Left hindlimb (tissue), 1 donor: ENCODE data around the gene PDK1.

ENCODE experiments used
- DNase-seq: peaks from one replicate; pipeline ENCODE4 v3.0.0-alpha.2; 2018

Gene PDK1

DNA sequence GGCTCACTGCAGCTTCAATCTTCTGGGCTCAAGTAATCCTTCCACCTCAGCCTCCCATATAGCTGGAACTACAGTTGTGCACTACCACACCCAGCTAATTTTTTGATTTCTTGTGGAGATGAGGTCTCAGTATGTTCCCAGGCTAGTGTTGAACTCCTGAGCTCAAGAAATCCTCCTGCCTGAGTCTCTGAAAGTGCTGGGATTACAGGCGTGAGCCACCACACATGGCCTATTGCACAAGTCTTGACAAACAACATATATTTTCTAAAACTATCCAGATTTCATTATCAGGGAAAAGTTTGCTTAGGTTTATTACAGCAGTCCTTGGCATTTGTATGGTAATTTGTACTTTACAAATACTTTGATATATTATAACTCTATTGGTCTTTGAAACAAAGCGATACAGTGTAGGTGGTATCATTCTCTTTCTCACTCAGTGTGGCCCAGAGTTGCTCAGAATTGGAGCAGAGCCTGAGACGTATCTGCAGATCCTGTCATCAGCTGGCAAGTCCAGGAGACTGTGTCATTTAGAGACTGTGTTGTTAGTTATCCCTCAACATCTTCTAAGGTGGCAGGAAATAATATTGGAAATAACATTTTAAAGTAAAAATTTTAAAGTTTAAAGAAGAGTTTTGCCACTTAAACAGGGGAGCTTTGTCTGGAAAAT, 41.4 kb downstream of the PDK1 start:
- no peak for DNase-seq

- DNase-seq = no peak
Measured at GRCh38 chr2:172599947-172600346, 44.1 kb downstream of the PDK1 start.

DNA sequence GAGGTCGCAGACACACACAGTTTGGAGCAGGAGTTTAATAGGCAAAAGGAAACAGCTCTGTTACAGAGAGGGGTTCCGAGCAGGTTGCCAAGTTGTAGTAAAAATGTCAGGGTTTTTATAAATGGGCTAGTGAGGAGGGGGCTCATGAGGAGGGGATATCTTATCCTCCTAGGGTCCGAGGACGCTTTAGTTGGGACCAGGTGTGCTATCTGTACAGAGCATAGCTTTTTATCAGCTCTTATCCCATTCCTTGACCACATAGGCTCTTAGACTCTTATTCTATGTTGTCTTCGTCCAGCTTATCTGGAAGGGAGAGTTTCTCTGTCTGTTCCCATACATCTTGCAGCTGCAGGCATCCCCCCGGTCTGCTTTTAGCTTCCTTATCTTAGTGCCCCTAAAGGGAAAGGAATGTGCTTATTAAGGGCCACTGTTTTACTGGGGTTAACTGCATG, 44.7 kb downstream of the PDK1 start:
- DNase-seq = no peak

GRCh38 chr2:172606285-172606684, 50.4 kb downstream of the PDK1 start:
- DNase-seq = no peak

DNA sequence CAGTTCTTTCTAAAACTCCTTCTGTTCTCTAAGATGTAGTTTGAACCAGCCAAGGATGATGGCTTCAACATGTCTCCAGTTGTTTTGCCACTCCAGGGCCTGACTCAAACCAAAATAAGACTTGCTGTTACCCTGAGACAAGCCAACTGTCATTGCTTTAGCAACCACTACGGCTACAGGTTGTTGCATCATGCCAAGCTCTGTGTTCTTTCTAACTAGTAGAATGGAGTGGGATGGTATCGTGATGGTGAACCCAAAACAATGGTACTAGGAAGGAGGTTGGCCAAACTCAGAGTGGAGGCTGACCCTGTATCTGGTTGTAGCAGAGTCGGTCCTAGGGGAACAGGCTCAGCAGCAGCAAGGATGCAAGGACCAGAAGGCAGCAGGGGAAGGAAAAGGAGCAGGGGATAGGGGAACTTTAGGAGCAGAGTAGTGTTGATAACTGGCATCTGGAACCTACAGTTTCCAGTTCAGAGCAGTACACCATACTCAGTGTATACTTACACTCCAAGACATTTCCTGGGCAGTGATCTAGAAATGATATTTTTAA, 51.6 kb downstream of the PDK1 start:
- no peak for DNase-seq

- no peak for DNase-seq
Measured at GRCh38 chr2:172609488-172609887, 53.6 kb downstream of the PDK1 start.

- DNase-seq = no peak
Measured at GRCh38 chr2:172612051-172612450, 56.2 kb downstream of the PDK1 start.

- no peak for DNase-seq
Measured at GRCh38 chr2:172613040-172613439, 57.1 kb downstream of the PDK1 start.

DNA sequence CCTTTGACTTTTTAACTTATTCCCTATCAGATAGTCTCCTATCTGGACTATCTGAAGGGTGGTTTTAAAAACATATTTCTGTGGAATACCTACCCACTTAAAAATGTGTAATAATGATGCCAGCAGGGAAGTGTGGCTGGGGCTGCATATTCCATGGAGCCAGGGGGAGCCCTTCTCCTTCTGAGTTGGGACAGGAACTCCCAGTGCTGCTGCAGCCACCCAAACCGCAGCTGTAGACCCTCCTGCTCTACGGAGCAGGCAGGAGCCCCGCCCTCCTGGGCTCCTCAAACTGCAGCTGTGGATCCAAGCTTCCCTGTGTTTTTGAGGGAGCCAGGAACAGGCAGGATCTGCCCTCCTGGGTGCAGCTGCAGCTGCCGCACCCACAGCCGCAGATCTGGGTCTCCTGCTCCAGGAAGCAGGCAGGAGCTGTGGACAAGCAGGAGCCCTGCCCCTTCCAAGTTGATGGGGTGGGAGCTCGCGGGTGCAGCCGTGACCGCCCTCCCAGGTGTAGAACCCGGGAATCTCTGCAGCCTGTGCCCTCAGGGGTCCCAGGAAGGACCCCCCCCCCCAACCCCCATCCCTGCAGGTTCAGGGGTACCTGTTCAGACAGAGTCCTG, 57.8 kb downstream of the PDK1 start:
- DNase-seq = no peak

GRCh38 chr2:172614932-172615331, 59.0 kb downstream of the PDK1 start:
- DNase-seq = no peak

DNA sequence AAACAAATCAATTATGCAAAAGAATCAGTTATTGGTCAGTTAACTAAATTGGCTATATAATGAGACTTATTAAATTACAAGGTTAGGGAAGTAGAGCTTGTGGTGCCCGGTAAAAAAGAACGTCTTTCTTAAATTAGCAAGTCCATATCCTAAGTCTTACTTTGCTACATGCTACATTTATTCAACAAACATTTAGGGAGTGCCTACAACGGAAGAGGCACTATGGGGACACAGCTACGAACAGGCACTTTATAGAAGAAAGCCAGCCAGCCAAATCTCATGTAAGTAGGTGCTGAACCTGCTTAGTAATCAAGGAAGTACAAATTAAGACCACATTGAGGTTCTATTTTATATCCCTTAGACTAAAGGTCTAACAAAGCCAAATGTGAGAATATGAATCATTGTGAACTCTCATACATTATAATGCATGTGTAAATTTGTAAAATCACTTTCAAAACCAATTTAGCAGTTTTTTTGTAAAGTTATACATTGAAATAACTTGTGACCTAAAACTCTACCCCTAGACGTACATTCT, 59.9 kb downstream of the PDK1 start:
- no peak for DNase-seq

DNA sequence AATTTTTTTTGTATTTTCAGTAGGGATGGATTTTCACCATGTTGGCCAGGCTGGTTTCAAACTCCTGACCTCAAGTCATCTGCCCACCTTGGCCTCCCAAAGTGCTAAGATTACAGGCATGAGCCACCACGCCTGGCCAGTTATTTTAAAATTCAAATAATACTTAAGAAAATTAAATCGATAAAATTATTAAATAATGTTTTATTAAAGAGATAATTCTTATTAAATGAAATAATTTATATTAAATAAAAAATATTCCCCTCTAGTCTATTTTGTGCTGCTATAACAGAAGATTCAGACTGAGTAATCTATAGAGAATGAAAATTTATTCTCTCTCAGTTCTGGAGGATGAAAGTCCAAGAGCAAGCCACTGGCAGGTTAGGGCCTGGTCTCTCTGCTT, 61.2 kb downstream of the PDK1 start:
- no peak for DNase-seq

GRCh38 chr2:172623249-172623965, 67.5 kb downstream of the PDK1 start:
- DNase-seq = no peak

GRCh38 chr2:172624996-172625395, 69.1 kb downstream of the PDK1 start:
- no peak for DNase-seq

DNA sequence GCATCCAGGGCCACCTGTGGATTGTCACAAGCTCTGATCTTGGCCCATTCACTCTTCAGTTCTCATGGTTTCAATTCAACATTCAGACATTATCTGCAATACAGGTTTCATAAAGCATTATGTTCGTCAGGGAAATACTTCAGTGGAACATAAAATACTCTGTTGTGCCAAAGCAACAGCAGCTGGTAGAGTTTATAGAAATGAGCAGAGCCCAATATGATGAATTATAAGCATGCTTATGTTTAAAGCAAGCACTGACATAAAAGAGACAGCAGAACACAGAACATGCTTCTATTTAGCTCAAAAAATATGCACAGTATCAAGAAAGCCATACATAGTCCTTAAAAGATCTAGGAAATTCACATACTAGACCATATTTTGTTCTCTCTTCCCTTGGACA, 71.3 kb downstream of the PDK1 start:
- no peak for DNase-seq

DNA sequence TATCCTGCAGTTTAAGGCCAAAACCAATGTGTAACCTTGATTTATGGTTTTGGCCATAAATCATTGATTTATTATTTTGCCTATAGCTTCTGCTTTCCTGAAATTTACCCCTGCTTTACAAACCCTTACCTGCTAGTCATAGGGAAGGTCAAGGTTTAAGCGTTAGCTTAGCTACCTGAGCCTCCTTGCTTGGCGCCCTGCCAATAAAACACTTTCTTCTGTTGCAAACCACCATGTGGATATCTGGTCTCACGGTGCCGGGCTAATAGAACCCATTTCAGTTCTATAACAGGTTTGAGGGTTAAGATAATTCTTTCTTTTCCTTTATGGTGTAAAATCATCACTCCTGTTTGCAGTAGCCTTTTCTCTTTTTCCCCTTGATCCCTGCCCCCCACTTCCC, 72.2 kb downstream of the PDK1 start:
- DNase-seq = no peak

DNA sequence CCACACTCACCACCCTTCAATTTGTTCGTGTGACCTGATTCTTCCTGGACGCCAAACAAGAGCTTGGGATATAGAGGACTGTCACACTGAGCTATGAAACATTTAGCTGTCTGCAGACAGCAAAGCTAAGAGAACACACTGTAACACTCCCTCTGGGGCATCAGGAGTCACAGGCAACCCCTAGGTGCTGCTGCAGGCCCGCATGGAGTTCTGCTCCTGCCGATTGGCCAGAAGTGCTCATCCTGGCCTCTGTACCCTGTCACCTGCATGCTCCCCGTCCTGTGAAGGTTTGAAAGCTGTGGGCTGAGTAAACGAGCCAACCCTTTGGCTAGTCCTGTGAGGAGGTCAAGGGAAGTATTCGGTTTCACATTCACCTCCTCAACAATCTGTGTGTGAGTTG, 73.7 kb downstream of the PDK1 start:
- no peak for DNase-seq

DNA sequence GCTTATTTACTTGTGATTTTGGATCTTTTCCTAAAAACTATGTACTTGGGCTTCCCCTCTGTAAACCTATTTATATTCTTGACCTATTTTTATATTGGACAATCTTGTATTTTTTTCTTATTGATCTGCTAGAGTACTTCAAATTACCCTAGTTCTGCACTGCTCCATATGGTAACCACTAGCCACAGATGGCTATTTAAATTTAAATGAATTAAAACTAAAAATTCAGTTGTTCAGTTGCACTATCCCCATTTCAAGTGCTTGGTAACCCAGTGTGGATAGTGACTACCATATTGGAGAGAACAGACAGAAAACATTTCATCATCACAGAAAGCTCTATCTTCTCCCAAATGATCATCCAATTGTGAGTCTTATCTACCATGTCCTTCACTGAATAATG, 74.3 kb downstream of the PDK1 start:
- no peak for DNase-seq

- no peak for DNase-seq
Measured at GRCh38 chr2:172634477-172634876, 78.6 kb downstream of the PDK1 start.

- no peak for DNase-seq
Measured at GRCh38 chr2:172635548-172635947, 79.7 kb downstream of the PDK1 start.

DNA sequence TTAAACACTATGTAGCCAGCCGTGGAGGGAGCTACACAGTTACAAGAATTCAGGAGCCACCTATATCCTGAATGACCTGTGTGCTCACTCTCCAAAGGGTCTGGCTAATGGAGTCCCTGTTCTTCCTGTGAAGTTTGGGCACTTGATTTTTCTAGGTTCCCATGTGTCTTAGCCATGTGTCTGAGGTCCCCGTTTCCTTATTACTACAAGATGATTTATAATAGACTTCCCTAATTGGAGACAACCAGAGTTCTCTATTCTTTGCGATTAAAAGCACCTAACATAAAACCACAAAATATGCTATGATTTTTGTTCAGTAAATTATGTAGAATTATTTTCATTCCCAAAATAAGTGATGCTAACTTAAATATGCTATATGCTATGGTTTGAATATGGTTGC, 83.4 kb downstream of the PDK1 start:
- DNase-seq = no peak

DNA sequence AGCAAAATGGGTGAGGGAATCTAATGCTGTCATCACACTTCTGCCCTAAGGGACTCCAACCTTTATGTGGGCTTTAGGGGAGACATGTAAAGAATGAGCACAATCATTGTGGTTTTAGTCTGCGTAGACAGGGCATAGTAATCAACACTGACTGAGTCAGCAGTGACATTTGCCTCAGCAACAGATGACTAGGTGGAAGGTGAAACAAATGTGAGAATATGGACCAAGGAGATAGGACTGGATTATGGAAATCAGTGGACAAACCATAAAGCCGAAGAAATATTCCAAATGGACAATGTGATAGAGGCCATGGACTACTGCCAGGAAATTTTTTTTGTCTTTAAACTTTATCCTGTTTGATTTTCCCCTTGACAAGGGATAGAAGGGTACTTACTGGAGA, 83.9 kb downstream of the PDK1 start:
- no peak for DNase-seq

DNA sequence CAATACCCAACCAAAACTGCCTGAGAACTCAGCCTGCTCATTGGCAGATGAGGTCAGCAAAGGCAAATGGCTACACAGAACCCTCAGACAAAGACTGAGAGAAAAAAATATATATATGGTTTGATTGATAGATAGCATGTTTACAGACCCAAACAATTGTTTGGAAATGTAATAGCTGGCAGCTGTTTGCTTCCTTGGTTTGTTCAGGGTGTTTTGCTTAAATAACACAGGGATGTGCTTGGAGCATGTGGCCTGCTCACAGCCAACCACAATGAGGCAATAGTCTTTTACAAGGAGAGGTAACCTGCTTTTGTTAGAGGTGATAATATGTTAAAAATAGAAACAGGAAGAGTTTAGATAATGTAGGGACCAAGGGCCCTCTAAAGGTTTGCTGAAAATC, 84.5 kb downstream of the PDK1 start:
- no peak for DNase-seq
